Ureter (tissue), 1 donor: ENCODE results near the gene AIDA. TPM values are rescaled to one million over a fixed set of nuclear protein-coding genes. Genes with fewer than 3 reads are reported as not detected.
"Not testable (repeated sequence)": the region's sequence is repeated elsewhere in the genome, so short reads cannot be mapped to it uniquely, and the experiment has no call there.

Source experiments
- DNase-seq: peaks from one replicate; pipeline ENCODE4 v3.0.0-alpha.2; 2020; ENCODE audit warnings: low spot score
- total RNA-seq: library from RNA; stranded (reverse); gene quantifications from one replicate; pipeline ENCODE4 v1.2.4, GENCODE V29; 2023
- donor health status: DM: yes; HTN: yes; CAD: no.

Gene AIDA, protein sequence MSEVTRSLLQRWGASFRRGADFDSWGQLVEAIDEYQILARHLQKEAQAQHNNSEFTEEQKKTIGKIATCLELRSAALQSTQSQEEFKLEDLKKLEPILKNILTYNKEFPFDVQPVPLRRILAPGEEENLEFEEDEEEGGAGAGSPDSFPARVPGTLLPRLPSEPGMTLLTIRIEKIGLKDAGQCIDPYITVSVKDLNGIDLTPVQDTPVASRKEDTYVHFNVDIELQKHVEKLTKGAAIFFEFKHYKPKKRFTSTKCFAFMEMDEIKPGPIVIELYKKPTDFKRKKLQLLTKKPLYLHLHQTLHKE
- 56.5 TPM for total RNA-seq

DNA sequence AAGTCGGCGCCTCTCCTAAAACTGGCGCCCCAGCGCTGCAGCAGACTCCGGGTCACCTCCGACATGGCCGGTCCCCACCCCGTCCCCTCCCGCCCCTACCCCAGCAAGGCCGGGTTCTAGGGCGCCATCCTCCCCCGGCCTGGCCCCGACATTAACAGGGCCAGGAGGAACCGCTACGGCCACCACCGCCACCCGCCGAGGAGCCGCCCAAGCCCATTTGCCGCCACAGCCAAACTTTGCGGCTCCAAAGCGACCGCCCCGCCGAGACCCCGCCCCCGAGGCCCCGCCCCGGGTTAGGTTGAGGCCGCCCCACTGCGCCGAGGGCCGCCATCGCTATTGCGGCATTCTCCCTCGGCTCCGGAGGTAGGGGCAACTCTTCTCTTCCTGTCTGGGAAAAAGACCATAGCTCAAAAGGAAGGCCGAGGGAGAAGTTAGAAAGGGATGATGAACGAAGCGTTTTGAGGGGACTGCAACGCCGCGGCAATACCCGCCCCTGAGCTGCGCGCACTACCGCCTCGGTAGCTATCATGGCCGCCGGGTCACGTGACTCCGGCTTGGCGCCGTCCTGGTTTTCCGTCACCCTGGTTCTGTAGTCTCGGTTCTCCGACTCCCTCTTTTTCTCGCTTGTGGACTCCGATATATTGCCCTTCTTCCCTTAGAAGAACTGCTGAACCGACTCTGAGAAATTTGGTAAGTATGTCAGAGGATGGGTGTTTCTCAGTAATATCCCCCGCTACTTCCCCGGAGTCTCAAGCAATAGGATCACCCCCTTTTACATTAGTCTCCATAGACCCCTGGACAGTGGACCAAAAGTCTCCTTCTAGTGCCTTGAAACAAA lies at the start of gene AIDA, which contains the start of gene BROX:
TSS of gene AIDA (minus strand) at position 239 of the 838 bp plus-strand sequence. CDS start at position 65, 174 bp downstream.
TSS of gene BROX (plus strand) at position 312 of the 838 bp plus-strand sequence. CDS start 3,136 bp downstream, outside the sequence.
- peak; percentile 96 for DNase-seq

DNA sequence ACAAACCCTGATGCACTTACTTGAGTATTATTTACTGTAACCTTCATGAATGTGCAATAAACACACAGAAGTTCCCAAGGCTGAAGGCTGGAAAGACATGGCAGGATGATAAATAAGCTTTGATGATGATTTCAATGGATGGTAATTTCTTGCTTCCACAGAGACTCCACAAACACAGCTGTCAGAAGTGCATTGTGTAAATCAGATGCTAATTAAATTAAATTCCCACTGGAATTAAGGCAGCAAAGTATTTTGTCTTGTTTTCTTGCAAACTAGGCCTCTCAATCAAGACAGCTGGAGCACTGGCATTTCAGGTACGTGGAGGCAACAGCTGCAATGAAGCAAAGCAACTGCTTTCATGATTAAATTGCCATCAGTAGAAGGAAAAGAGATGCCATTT lies 48.8 kb upstream of the AIDA start:
- no peak for DNase-seq

DNA sequence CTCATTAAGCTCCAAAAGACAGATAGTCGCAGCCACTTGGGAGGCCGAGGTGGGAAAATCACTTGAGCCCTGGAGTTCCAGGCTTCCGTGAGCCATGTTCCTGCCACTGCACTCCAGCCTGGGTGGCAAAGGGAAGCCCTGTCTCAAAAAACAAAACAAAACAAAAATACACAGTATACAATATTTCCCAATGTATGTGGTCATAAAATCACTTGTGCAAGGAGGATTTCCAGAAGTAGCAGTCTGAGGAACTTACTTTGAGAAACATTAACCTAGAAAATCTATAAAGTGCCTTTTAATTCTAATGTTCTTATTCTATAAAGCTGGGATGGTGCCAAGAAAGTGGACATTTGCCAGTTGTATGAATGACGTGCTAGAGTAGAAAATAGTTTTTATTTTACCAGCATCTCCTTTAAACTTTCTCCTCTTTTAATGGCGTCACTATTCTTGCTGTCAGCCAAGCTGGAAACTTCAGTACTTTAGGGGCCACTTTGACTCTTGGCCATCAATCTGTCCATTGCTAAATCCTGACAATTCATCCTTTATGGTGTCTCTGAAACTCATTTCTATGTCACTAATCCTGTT lies 47.3 kb upstream of the AIDA start:
- DNase-seq, result no peak

DNA sequence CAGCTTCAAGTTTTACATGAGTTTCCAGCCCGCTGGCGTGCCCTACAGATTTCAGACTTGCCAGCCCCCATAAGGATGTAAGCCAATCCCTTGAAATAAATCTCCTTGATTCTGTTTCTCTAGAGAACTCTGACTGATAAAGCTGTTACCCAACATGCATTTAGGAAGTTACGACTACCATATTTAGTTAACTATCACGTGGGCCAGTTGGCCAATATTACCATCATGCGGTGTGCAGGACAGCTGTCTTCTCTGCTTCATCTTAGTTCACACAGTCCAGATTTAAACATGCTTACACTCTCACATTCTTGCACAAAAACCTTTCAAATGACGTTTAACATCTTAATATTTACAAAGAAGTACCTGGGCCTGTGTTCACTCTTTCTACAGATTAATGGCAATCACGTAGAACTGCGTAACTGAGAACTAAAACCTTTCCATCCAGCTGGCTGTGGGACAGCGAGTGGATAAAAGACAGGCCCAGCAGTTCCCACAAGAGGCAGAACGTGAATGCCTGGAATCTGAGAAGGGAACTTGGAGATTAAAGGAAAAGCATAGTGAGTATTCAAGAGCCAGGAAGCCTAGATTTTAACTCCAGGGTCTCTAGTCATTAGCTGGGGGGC lies 45.5 kb upstream of the AIDA start:
- DNase-seq, result no peak

DNA sequence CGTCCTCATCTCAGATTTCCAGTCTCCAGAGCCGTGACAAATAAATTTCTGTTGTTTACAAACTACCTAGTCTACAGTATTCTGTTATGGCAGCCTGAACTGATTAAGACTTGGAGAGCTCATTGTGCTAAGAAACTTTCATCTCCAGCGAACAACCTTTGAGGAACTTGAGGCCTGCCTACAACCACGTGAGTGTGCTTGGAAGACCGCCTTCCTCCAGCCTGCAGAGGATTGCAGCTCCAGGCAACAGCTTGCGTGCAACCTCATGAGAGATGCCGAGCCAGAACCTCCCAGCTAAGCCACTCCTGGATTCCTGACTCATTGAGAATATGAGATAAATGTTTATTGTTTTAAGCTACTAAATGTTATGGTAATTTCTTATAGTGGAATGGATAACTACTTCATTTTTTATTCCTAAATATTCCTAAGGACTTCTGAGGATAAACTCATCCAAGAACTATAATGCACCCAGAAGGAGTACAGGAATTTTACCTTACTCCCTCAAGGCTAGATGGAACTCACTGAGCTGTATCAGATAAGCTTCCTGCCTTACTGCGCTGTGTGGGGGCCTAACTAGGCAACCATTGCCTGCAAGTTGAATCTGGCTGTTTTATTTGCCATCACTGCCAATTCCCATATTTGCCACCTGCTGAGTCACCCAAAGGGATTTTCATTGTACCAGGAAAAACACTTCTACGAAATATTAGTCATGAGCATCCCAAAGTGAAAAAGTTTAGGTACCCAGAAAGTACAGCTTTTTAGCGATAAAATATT lies 42.3 kb upstream of the AIDA start:
- DNase-seq, result peak; percentile 60

DNA sequence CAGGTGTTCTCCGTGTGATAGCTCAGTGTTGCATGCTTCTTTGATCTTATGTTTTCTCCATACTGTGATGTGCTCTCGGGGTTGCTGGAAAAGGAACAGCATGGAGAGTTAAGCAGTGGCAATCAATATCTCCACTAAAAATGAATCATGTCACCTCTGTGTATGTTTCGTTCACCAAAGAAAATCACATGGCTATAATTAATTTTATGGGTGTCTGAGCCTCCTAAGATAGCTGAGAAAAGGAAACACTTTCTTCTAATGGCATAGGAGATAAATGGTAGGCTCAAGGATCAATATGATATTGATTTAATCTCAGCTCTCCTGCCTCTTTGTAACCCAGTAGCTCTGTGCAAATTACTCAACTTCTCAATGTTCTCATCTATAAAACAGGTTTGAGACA lies 39.0 kb upstream of the AIDA start:
- no peak for DNase-seq

DNA sequence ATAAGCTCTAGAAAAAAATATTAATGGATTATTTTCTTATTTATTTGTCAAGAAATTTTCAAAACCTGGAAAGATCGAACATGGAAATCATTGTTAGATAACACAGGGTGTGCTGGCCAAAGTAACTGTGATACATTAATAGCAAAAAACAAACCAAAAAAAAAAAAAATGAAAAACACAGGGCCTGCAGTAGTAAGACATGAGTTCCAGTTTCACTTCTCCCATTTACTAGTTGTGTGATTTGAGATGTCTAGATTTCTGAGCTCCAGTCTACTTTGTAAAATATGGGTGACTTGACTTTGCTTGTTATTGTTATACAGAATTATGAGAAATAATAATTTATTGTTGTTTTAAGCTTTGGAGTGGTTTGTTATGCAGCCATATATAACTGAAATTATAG lies 38.4 kb upstream of the AIDA start:
- DNase-seq, result no peak

DNA sequence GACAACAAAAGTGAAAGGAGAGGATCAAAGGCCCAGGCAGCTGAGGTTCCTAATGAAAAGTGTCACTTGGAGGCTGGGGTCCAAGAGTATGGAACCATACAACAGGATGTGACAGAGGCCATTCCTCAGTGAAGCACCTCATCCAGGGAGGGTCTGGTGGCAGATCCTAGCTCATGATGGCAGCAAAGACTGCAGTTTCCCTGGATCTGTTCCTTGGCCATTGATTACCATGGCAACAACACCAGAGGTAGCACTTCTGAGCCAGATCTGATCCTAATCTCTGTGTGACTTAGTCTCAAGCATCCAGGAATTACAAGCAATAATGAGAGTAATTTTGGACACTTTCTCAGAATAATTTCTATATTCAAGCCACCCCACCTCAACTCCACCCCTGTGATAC lies 37.6 kb upstream of the AIDA start:
- no peak for DNase-seq

DNA sequence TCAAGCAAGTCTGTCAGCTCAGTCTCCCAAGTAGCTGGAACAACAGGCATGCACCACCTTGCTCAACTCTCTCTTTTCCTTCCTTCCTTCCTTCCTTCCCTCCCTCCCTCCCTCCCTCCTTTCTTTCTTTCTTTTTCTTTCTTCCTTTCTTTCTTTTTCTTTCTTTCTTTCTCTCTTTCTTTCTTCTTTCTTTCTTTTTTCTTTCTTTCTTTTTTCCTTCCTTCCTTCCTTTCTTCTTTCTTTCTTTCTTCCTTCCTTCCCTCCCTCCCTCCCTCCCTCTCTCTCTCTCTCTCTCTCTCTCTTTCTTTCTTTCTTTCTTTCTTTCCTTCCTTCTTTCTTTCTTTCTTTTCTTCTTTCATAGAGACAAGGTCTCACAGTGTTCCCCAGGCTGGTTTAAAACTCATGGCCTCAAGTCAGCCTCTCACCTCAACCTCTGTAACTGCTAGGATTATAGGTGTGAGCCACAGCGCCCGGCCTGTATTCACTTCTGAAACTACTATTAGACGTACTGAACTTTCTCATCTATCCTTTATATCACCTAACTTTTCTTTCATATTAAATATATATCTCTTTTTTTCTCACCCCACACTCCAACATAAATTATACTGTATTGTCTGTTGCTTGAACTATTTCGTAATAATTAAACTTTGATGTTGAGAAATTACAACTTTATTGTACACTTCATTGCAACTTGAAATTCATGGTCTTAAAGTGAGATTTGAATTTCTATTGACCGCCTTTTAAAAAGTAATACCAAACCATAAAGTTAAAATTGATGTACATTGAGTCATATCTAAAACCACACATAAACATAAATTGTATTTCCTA lies 29.6 kb upstream of the AIDA start:
- DNase-seq, result not testable (repeated sequence)

DNA sequence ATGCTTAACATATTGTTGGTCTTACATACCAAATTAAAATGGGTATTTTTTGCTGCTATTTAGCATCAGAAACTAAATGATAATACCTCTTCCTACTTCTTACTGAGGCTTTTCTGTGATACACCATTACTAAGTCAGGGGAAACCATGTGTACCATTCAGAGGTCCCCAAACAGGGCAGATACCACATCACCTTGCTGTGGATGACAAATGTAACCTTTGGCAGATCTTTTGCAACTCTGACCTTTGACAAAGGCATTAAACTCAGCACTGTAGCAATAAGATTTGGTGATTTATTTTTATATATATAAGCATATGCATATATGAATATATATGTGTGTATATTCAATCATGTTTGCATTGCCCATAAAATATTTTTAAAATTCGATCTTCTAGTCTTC lies 27.6 kb upstream of the AIDA start:
- DNase-seq, result no peak

DNA sequence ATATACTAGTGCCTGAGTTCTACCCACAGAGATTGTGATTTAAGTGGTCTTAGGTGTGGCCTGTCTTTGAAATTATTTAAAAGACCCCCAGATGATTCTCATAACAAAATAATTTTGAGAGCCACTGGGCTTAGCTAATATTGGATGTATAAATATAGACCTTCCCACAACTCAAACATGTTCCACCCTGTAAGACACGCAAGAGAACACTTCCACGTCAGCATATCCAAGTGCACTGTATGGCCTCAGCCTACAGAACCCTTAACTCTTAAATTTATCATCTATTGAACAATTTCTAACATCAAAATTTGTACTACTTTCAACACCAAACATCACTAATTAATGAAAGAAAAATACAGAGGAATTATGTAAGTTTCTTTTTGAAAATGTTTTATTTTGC lies 27.2 kb upstream of the AIDA start:
- no peak for DNase-seq

DNA sequence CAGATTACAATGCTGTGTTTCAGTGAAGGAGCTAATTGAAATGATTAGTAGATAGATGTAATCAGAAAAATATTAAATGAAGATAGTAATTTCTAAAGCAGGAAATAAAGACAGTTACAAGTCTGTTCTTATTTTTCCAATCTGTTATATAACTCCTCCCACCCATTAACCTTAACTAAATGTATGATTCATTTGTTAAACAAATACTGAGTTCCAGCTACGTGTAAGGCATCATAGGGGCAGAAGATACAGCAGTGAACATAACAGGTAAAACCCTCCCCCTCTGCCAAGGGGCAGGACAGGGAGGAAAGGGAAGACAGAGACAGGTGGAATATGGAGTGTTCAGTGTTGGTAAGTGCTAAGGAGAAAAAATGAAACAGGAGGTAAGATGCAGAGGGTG lies 24.7 kb upstream of the AIDA start, which contains the start of gene FAM177B:
TSS of gene FAM177B (plus strand) at position 231 of the 400 bp plus-strand sequence. CDS start 9,344 bp downstream, outside the sequence.
- DNase-seq, result no peak

DNA sequence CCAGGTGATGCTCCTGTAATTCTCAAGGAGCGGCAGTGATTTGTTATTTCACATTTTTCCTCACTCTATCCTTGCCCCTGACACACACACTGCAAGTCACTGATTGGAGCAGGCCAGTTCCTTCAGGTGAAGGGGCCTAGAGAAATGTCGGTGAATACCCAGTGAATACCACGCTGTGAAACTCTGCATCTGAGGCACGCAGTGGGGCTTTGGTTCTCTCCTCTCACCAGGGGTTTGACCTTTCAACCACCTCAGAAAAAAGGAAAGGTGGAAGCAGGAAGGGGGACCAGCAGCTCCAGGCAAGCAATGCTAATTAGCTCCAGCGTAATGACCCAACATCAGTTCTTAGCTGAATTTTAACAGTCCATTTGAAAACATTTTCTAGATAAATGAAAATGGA lies 24.2 kb upstream of the AIDA start:
- DNase-seq, result no peak

DNA sequence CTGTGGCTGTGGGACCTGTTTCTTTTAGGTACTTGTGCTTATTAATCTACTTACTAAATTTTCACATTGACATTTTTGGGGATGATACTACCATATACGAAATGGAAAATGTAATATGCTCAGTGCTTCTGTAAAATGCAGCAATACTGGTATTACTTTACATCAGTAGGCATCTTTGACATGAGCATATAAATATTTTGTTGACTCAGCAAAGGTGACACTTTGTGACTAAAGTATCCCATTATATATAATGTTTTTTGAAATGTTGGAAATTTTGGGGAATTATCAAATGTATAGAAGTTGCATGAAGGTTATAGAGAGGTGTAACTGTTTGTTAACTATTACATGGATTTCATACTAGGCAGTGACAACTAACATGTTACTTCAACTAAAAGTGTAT lies 22.4 kb upstream of the AIDA start:
- no peak for DNase-seq

DNA sequence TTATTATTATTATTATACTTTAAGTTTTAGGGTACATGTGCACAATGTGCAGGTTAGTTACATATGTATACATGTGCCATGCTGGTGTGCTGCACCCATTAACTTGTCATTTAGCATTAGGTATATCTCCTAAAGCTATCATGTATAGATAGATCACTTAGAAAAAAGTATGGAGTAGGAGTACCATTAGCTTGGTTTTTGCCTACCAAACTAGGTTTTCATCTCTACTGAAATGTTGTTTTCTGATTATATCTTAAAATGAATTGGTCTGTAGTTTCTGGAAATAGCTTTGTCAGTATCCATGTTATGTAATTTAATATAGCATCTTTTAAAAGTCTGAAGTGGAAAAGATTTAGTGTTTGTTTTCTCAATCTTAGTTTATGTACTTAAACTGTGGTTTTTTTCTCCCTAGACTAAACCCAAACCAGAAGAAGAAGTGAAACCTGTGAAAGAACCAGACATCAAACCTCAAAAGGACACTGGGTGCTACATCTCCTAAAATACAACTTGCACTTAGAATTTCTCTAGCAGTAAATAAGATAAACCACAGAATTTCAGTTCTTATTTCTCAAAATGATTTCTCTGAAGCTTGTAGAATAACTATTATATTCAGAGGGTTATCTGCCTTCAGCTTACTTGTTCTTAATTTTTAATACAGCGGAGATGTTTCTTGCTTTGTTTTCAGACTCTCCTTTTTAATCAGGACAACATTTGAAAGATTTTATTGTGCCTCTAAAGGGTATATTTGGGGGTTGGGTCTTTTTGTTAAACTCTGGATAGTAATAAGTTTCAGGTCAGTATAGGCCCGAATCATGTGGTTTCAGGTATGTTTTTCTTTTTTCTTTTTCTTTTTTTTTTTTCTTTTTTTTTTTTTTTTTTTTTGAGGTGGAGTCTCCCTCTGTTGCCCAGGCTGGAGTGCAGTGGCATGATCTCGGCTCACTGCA lies 20.2 kb upstream of the AIDA start:
- DNase-seq, result no peak

DNA sequence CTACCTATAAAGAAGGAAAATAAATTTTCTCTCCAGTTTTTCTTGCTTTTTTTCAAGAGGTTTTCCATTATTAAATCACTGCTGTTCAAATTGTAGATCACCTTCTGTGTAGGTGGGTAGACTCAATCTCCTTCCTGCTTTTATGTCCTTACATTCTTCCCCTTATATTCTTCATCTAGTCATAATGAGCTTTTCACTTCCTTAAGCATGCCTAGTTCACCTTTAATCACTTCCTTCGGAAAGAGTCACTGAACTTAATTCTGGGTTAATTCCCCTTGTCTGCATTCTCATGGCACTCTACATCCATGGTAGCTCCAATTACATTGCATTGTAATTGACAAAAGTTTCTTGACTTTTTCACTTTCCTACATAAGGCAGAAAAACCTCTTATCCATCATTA lies 18.6 kb upstream of the AIDA start:
- no peak for DNase-seq

DNA sequence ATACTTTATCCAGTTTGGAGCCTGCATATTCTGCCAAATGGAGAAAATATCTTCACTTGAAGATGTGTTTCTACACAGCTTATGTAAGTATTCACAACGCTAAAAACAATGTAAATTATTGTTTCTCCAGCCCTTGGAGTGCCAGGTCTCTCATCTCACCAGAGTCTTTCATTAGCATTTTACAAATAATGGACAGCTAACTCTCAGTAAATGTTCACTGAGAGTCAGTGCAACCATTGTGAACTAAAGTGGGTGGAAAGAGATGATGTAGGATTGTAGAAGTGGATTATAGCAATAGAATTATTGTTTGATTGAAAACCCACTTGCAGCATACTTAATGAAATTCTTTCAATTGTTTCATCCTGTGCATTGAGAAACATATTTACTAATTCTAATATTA lies 16.5 kb upstream of the AIDA start:
- no peak for DNase-seq

DNA sequence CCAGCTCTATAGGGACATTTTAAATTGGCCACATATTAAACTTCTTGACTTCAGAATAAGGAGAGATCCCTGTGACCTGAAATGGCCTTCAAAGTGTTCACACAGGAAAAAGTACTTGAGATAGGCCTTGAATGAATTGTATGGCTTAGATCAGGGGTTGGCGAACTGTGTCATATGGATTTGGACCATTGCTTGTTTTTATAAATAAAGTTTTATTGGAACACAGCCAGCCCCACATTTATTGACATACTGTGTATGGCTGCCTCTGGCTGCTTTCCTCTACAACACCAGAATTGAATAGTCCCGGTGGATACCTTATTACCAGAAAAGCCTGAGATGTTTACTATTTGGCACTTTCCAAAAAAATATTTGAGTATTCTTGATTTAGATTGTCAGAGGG lies 4.1 kb upstream of the AIDA start:
- no peak for DNase-seq
